Sigmoid colon (tissue), 7 donors: ENCODE data around the gene RBM12. TPM values are rescaled to one million over a fixed set of nuclear protein-coding genes. Genes with fewer than 3 reads are reported as not detected.
"Not testable (repeated sequence)": the region's sequence is repeated elsewhere in the genome, so short reads cannot be mapped to it uniquely, and the experiment has no call there.

Experiments used
- DNase-seq: peaks from one replicate; pipeline ENCODE4 v3.0.0-alpha.2; 2019
- H3K27ac ChIP-seq, 4 donors: fragments of 200-600 bp; sonication (generic); one replicate each; pipeline ENCODE4 v1.5.1; 2016 to 2019; ENCODE audit warnings: mild to moderate bottlenecking in 1 of 4
- H3K27me3 ChIP-seq, 3 donors: fragments of 200-600 bp; sonication (generic); one replicate each; pipeline ENCODE4 v1.5.1; 2019; ENCODE audit warnings: mild to moderate bottlenecking in 1 of 3
- H3K36me3 ChIP-seq, 4 donors: fragments of 200-600 bp; sonication (generic); one replicate each; pipeline ENCODE4 v1.5.1; 2016 to 2019
- H3K4me1 ChIP-seq, 4 donors: fragments of 200-600 bp; sonication (generic); one replicate each; pipeline ENCODE4 v1.5.1; 2017 to 2019
- H3K4me3 ChIP-seq, 4 donors: fragments of 200-600 bp; sonication (generic); one replicate each; pipeline ENCODE4 v1.5.1; 2017 to 2019; ENCODE audit warnings: mild to moderate bottlenecking in 2 of 4, moderate library complexity in 1 of 4
- H3K9me3 ChIP-seq, 4 donors: fragments of 200-600 bp in 3 of 4; sonication (generic) in 3 of 4; one replicate each; pipeline versions ENCODE4 v1.5.1 to v1.6.1; 2013 to 2019
- EP300 ChIP-seq, 4 donors: sonication (generic); formaldehyde crosslinking; IDR thresholded peaks; one replicate each; pipeline ENCODE4 v1.6.1; 2017; ENCODE audit warnings: antibody characterized with exemption in 4 of 4
- POLR2A ChIP-seq, 2 donors: fragments of 450-650 bp; IDR thresholded peaks; one replicate each; pipeline ENCODE4 v1.6.1; 2016; ENCODE audit warnings: antibody characterized with exemption in 2 of 2, mild to moderate bottlenecking in 2 of 2, moderate library complexity in 2 of 2
- POLR2AphosphoS5 ChIP-seq, 4 donors: sonication (generic); formaldehyde crosslinking; IDR thresholded peaks; one replicate each; pipeline ENCODE4 v1.6.1; 2017; ENCODE audit warnings: antibody characterized with exemption in 4 of 4
- WGBS, 2 donors: extraction: QIAGEN DNeasy Blood & Tissue Kit; methylation state at CpG; one replicate each; pipeline ENCODE4 v1.1.7; 2013; 5-methylcytosine and 5-hydroxymethylcytosine counted together
- intact Hi-C: fragments of 100-400 bp; cut with DNase I; formaldehyde crosslinking; loops from one replicate; pipeline ENCODE4 v1.15.1; 2023
- polyA plus RNA-seq, 3 donors: library from polyadenylated mRNA; stranded (reverse); fragments of 200-250 nt; gene quantifications; one replicate each; pipeline ENCODE4 v1.2.3, GENCODE V29; 2013
- total RNA-seq, 4 donors: library from RNA; depleted of rRNA; stranded (reverse); fragments of >200 nt; gene quantifications; one replicate each; pipeline ENCODE4 v1.1.0, GENCODE V29; 2016
- TF ChIP-seq, protein P1 (sequence below), 4 experiments: fragments of 450-650 bp in 3 of 4; fragments of 200-600 bp in 1 of 4; IDR thresholded peaks; one replicate each; pipeline ENCODE4 v1.5.1; 2016 to 2019; ENCODE audit warnings: antibody characterized with exemption in 4 of 4, mild to moderate bottlenecking in 3 of 4, moderate library complexity in 2 of 4
- donor health status: healthy with polysubstance abuse.
- donor health status: Bipolar disorder and iron deficiency.
- donor health status: healthy.

RBM12 gene
- total and polyA plus RNA-seq, 7 donors: 10.2 to 26.4 (median 24.6) TPM

- peaks cover 6 to 51% (median 10%) of the 10 kb centered on the region in 4 donors for H3K36me3 ChIP-seq
- H3K27ac ChIP-seq: peak overlapping the region in 2 of 4 donors; percentile 90
- no peaks in the 10 kb centered on the region for H3K27me3 ChIP-seq
- H3K9me3 ChIP-seq: no peaks in the 10 kb centered on the region
- H3K4me1 ChIP-seq: peaks cover 0 to 28% (median 24%) of the 10 kb centered on the region in 4 donors
- 81 to 85% methylated on average over 9 of the region's 9 CpGs for WGBS, 2 donors
- intact Hi-C loops: loop anchor here (2.0 to 10.0 kb wide), 4 partner anchors 80 to 233 kb away; partner anchors contain the start of genes ERGIC3 and SPAG4
- DNase-seq: peak; percentile 35
- peak overlapping the region in 3 of 4 donors; percentile 78 to 93 (median 92) for H3K4me3 ChIP-seq
- TF ChIP-seq EP300 (IDR thresholded peaks at IDR 0.05): no peak
- no peak for TF ChIP-seq POLR2AphosphoS5 (IDR thresholded peaks at IDR 0.05)
- TF ChIP-seq POLR2A (IDR thresholded peaks at IDR 0.05): no peak
- TF ChIP-seq, protein P1, sequence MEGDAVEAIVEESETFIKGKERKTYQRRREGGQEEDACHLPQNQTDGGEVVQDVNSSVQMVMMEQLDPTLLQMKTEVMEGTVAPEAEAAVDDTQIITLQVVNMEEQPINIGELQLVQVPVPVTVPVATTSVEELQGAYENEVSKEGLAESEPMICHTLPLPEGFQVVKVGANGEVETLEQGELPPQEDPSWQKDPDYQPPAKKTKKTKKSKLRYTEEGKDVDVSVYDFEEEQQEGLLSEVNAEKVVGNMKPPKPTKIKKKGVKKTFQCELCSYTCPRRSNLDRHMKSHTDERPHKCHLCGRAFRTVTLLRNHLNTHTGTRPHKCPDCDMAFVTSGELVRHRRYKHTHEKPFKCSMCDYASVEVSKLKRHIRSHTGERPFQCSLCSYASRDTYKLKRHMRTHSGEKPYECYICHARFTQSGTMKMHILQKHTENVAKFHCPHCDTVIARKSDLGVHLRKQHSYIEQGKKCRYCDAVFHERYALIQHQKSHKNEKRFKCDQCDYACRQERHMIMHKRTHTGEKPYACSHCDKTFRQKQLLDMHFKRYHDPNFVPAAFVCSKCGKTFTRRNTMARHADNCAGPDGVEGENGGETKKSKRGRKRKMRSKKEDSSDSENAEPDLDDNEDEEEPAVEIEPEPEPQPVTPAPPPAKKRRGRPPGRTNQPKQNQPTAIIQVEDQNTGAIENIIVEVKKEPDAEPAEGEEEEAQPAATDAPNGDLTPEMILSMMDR (IDR thresholded peaks at IDR 0.05): no peak
Observed at GRCh38 chr20:35697696-35698297, 33.1 kb upstream of the RBM12 start.

- peaks cover 3 to 47% (median 10%) of the 10 kb centered on the region in 4 donors for H3K36me3 ChIP-seq
Observed at GRCh38 chr20:35695978-35696377, 31.3 kb upstream of the RBM12 start.

GRCh38 chr20:35695245-35695749 is 30.6 kb upstream of the RBM12 start:
- peaks cover 7 to 53% (median 12%) of the 10 kb centered on the region in 4 donors for H3K36me3 ChIP-seq
- H3K27me3 ChIP-seq: no peaks in the 10 kb centered on the region
- intact Hi-C loops: loop anchor here (5.0 to 10.0 kb wide), 3 partner anchors 78 to 230 kb away; partner anchors contain the start of genes ERGIC3 and SPAG4
- no peak overlapping the region for H3K27ac ChIP-seq
- TF ChIP-seq EP300 (IDR thresholded peaks at IDR 0.05) (no peak), POLR2AphosphoS5 (IDR thresholded peaks at IDR 0.05) (no peak), POLR2A (IDR thresholded peaks at IDR 0.05) (no peak)
- TF ChIP-seq, protein P1 (IDR thresholded peaks at IDR 0.05): no peak
- H3K9me3 ChIP-seq: no peaks in the 10 kb centered on the region
- peaks cover 0 to 25% (median 20%) of the 10 kb centered on the region in 4 donors for H3K4me1 ChIP-seq
- no peak overlapping the region for H3K4me3 ChIP-seq
- 80 to 88% methylated on average over 2 of the region's 2 CpGs for WGBS, 2 donors
- no peak for DNase-seq

More at GRCh38 chr20:35695978-35696377, 31.3 kb upstream of the RBM12 start:
- intact Hi-C loops: loop anchor here (5.0 to 10.0 kb wide), 3 partner anchors 79 to 231 kb away; partner anchors contain the start of genes ERGIC3 and SPAG4
- 93 to 95% methylated on average over 4 of the region's 4 CpGs for WGBS, 2 donors
- Histone ChIP-seq H3K27me3 (no peaks in the 10 kb centered on the region), H3K4me3 (no peak overlapping the region), H3K9me3 (no peaks in the 10 kb centered on the region), H3K27ac (no peak overlapping the region), H3K4me1 (peaks cover 0 to 28% (median 24%) of the 10 kb centered on the region in 4 donors)
- peak; percentile 6 for DNase-seq
- TF ChIP-seq POLR2A (IDR thresholded peaks at IDR 0.05) (no peak), POLR2AphosphoS5 (IDR thresholded peaks at IDR 0.05) (no peak), EP300 (IDR thresholded peaks at IDR 0.05) (no peak)
- TF ChIP-seq, protein P1 (IDR thresholded peaks at IDR 0.05): no peak

DNA sequence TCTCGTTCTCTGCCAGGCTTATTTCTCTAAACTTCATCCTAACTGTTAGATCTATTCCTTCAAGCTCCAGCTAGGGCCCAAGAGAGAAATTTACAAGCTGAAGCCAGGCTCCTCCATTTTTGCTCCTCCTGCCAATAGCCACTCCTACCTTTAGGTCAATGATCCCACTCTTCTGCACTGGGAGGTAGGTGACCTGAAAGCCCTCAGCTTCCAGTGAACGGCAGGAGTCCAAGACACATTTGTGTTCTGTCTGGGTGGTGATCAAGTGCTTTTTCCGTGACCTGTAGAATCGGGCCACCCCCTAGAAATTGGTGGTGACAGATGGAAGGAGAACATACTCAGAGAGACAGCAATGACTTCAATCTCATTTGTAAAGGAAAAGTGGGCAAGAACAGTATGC is 25.6 kb upstream of the RBM12 start:
- no peak overlapping the region for H3K4me3 ChIP-seq
- H3K27me3 ChIP-seq: no peaks in the 10 kb centered on the region
- WGBS, 2 donors: 94% methylated on average over 4 of the region's 4 CpGs
- peaks cover 10 to 84% (median 31%) of the 10 kb centered on the region in 4 donors for H3K36me3 ChIP-seq
- DNase-seq: peak; percentile 5
- TF ChIP-seq POLR2A (IDR thresholded peaks at IDR 0.05): no peak
- no peak for TF ChIP-seq POLR2AphosphoS5 (IDR thresholded peaks at IDR 0.05)
- TF ChIP-seq, protein P1 (IDR thresholded peaks at IDR 0.05): no peak
- no peak for TF ChIP-seq EP300 (IDR thresholded peaks at IDR 0.05)
- no peak overlapping the region for H3K27ac ChIP-seq
- H3K4me1 ChIP-seq: no peaks in the 10 kb centered on the region
- intact Hi-C loops: loop anchor here (10.0 kb wide), 1 partner anchor 225 kb away; no protein-coding TSS in a partner anchor
- H3K9me3 ChIP-seq: no peaks in the 10 kb centered on the region

- DNase-seq: peak; percentile 52
- H3K27me3 ChIP-seq, H3K4me3 ChIP-seq, H3K4me1 ChIP-seq, H3K9me3 ChIP-seq, H3K27ac ChIP-seq, intact Hi-C loops: not testable (repeated sequence)
- WGBS, 2 donors: 94 to 96% methylated on average over 11 of the region's 11 CpGs
- H3K36me3 ChIP-seq: peaks cover 8 to 67% (median 23%) of the 10 kb centered on the region in 4 donors
Observed at GRCh38 chr20:35686872-35687271, 22.2 kb upstream of the RBM12 start.

GRCh38 chr20:35685368-35685767 is 20.7 kb upstream of the RBM12 start:
- H3K4me3 ChIP-seq, H3K27me3 ChIP-seq, intact Hi-C loops, H3K27ac ChIP-seq, H3K9me3 ChIP-seq: not testable (repeated sequence)
- Histone ChIP-seq H3K36me3 (peaks cover 3 to 56% (median 20%) of the 10 kb centered on the region in 4 donors), H3K4me1 (peaks cover 0 to 16% (median 7%) of the 10 kb centered on the region in 4 donors)
- WGBS, 2 donors: 97% methylated on average over 9 of the region's 9 CpGs
- peak; percentile 42 for DNase-seq
